ENCODE measurements around the gene PRKAG1.

- TF ChIP-seq, protein P1, sequence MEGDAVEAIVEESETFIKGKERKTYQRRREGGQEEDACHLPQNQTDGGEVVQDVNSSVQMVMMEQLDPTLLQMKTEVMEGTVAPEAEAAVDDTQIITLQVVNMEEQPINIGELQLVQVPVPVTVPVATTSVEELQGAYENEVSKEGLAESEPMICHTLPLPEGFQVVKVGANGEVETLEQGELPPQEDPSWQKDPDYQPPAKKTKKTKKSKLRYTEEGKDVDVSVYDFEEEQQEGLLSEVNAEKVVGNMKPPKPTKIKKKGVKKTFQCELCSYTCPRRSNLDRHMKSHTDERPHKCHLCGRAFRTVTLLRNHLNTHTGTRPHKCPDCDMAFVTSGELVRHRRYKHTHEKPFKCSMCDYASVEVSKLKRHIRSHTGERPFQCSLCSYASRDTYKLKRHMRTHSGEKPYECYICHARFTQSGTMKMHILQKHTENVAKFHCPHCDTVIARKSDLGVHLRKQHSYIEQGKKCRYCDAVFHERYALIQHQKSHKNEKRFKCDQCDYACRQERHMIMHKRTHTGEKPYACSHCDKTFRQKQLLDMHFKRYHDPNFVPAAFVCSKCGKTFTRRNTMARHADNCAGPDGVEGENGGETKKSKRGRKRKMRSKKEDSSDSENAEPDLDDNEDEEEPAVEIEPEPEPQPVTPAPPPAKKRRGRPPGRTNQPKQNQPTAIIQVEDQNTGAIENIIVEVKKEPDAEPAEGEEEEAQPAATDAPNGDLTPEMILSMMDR (IDR thresholded peaks at IDR 0.05) = no peak
- TF ChIP-seq EZH2 (IDR thresholded peaks at IDR 0.05; ENCODE audit: borderline replicate concordance, insufficient read depth, low read depth, low read length, poor library complexity, severe bottlenecking) = no peak
Measured at GRCh38 chr12:49010092-49010668, 8.4 kb downstream of the PRKAG1 start.

Measured in B cell (primary cell).